NCI-H82 (cell line): ENCODE results near the gene MRGPRE.

Experiments
- DNase-seq: peaks from one replicate; lab custom pipeline; 2025; lab: John Stamatoyannopoulos, UW

The MRGPRE gene

GRCh38 chr11:3226846-3227567 lies 5.2 kb downstream of the MRGPRE start:
- DNase-seq = no peak

GRCh38 chr11:3225826-3226750 lies 6.1 kb downstream of the MRGPRE start:
- no peak for DNase-seq

GRCh38 chr11:3225159-3225758 lies 7.0 kb downstream of the MRGPRE start:
- DNase-seq = no peak

GRCh38 chr11:3224401-3225057 lies 7.7 kb downstream of the MRGPRE start:
- no peak for DNase-seq

- no peak for DNase-seq
These were observed 8.3 kb downstream of the MRGPRE start for GRCh38 chr11:3223932-3224381.

GRCh38 chr11:3222941-3223915 lies 9.0 kb downstream of the MRGPRE start:
- DNase-seq = no peak

- no peak for DNase-seq
These were observed 10.0 kb downstream of the MRGPRE start for GRCh38 chr11:3222003-3222855.

- no peak for DNase-seq
These were observed 10.7 kb downstream of the MRGPRE start for GRCh38 chr11:3221408-3222002.

GRCh38 chr11:3220521-3221407 lies 11.5 kb downstream of the MRGPRE start:
- no peak for DNase-seq

- no peak for DNase-seq
These were observed 12.1 kb downstream of the MRGPRE start for GRCh38 chr11:3220101-3220500.

GRCh38 chr11:3219281-3219892 lies 12.8 kb downstream of the MRGPRE start:
- no peak for DNase-seq

GRCh38 chr11:3218483-3219280 lies 13.5 kb downstream of the MRGPRE start, which contains the start of gene MRGPRG:
TSS of gene MRGPRG (minus strand) at chr11:3218813. CDS start at chr11:3218813, 0 bp downstream.
- DNase-seq = no peak

- no peak for DNase-seq
These were observed 14.3 kb downstream of the MRGPRE start for GRCh38 chr11:3217818-3218482.

GRCh38 chr11:3216027-3216525 lies 16.1 kb downstream of the MRGPRE start:
- DNase-seq = no peak

GRCh38 chr11:3215346-3216026 lies 16.7 kb downstream of the MRGPRE start:
- DNase-seq = no peak

GRCh38 chr11:3214420-3214699 lies 17.9 kb downstream of the MRGPRE start:
- DNase-seq = no peak
